Peyer's patch (tissue), 4 donors: ENCODE measurements around the gene PERCC1.

Experiments used
- CTCF ChIP-seq, 6 experiments: fragments of 450-650 bp in 4 of 6; fragments of 200-600 bp in 2 of 6; sonication (generic) in 1 of 6; IDR thresholded peaks; one replicate each; pipeline ENCODE4 v1.5.1; 2017 to 2019; ENCODE audit warnings: antibody characterized with exemption in 6 of 6, mild to moderate bottlenecking in 3 of 6, moderate library complexity in 1 of 6
- POLR2A ChIP-seq, 2 donors: fragments of 450-650 bp; IDR thresholded peaks; one replicate each; pipeline ENCODE4 v1.5.1; 2017; ENCODE audit warnings: antibody characterized with exemption in 2 of 2, mild to moderate bottlenecking in 2 of 2, moderate library complexity in 2 of 2

GRCh38 chr16:1444730-1445517 is 14.0 kb downstream of the PERCC1 start:
- TF ChIP-seq CTCF (IDR thresholded peaks at IDR 0.05) (no peak), POLR2A (IDR thresholded peaks at IDR 0.05) (no peak)
